GM21526 (cell line): ENCODE results near the gene NCDN.
A peak's percentile ranks its signal among the peaks of the same experiment; 100 is the strongest.

ENCODE experiments used
- ATAC-seq: cut with Tn5 transposase; IDR thresholded peaks from one replicate; pipeline ENCODE4 v1.9.1; 2021; ENCODE audit warnings: moderate library complexity; ENCODE audit not compliant: unreplicated experiment, low FRiP score

The NCDN gene

DNA sequence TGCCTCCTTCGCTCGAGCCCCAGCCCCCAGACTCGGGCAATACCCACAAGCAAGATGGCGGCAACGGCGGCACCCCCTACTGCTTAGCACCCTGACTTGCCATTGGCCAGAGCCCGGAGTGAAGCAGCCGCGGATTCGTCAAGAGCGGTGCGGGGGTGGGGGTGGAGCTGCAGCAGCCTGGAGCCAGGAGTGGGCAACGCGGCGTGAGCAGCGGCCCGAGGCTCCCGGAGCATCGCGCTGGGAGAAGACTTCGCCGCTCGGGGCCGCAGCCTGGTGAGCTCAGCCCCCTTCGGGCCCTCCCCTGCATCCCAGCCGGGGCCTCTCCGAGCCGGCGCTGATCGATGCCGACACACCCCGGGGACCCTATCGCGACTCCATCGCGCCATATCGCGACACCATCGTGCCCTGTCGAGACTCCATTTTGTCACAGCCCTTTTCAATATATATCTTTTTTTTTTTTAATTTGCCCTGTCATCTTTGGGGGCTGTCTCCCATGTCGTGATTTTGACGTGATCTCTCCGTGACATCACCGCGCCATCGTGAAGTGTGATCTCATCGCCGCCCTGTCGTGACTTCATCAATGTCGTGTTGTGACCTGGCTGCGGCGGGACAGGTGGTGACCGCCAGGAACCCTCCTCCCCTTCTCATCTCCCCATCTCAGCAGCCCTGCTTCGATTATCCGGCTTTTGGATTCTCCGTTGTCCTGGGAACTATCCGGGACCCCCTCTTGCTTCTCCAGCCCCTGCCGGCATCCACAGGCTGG is at the start of gene NCDN:
Gene NCDN, plus strand, starts transcription at position 189 of the 763 bp plus-strand sequence. Its CDS starts 392 bp downstream, at position 581.
- peak; percentile 69 for ATAC-seq

DNA sequence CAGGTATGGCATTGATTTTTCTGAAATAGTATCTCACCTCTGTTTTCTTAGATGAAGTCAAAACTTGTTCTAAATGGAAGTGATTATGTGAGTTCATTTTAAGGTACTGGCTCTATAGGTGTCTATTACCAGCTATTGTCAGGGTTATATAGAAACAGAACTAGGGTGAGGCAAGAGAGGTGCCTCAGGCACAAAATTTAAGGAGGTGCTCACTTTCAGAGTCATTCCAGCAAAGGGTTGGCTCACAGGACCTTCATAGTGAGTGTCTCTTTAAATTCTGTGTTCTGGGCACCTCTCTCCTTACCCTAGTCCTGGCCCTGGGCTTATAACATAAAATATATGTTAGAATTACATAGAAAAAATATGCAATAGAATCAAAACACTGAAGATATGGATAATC is 49.7 kb upstream of the NCDN start:
- ATAC-seq: no peak

- ATAC-seq: no peak
Measured at GRCh38 chr1:35509558-35509957, 48.0 kb upstream of the NCDN start.

DNA sequence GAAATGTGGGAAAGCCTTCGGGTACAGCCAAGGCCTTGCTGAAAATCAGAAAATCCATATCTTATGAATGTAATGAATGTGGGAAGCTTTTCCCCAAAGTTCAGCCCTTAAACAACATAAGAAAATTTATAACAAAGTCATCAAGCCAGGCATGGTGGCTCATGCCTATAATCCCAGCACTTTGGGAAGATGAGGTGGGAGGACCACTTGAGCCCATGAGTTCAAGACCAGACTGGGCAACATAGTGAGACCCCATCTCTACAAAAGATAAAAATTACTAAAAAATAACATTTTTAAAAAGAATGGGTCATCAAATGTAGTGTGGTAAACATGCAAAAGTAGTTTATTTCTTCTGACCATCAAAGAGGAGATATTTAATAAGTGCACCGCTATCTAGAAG is 46.3 kb upstream of the NCDN start:
- ATAC-seq: no peak

DNA sequence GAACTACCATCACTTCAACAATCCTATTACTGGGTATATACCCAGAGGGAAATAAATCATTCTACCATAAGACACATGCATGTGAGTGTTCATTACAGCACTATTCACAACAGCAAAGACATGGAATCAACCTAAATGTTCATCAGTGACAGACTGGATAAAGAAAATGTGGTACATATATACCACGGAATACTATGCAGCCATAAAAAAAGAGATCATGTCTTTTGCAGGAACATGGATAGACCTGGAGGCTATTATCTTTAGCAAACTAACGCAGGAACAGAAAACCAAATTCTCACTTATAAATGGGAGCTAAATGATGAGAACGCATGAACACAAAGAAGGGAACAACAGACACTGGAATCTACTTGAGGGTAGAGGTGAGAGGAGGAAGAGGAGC is 39.4 kb upstream of the NCDN start:
- ATAC-seq: no peak

DNA sequence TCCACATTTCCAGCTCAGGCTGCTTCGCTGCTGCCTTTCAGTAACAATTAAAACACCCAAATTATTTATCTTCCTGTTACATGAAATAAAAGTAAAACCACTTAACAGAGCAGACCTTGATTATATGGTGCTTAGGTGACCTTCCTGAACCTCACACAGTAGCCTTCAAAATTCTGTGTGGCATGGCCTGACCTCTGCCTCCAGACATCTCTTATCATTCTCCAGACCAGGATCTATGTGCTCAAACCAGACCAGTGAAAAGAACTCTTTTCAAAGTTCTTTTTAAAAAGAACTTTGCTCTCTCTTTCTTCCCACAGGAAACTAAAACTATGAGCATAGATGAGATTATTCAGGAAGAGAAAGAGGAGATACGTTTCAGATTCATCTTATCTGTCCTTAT is 38.2 kb upstream of the NCDN start:
- ATAC-seq: no peak

- no peak for ATAC-seq
Measured at GRCh38 chr1:35524106-35524505, 33.5 kb upstream of the NCDN start.

- ATAC-seq: no peak
Measured at GRCh38 chr1:35530168-35530567, 27.4 kb upstream of the NCDN start.

DNA sequence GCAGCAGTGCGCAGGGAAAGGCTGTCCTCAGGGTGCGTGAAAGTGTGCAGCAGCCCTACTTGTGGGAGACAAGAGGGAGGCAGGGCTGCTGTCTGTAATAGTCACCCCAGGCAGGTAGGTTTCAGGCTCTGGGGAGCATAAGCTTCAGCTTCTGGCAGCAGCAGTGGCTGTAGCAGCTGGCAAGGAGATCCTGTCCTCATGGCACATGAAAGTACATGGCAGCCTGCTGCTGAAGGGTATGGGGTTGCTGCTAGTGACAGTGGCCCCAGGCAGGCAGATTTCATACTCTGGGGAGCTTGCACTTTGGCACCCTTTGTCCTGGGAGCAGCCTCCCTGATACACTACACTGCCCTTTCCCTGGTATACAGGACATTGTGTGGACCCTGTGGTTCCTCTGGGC is 26.7 kb upstream of the NCDN start:
- no peak for ATAC-seq

GRCh38 chr1:35531368-35531767 is 26.2 kb upstream of the NCDN start:
- ATAC-seq: no peak

GRCh38 chr1:35532497-35533223 is 24.9 kb upstream of the NCDN start:
- ATAC-seq: no peak

GRCh38 chr1:35533586-35533985 is 24.0 kb upstream of the NCDN start:
- no peak for ATAC-seq

DNA sequence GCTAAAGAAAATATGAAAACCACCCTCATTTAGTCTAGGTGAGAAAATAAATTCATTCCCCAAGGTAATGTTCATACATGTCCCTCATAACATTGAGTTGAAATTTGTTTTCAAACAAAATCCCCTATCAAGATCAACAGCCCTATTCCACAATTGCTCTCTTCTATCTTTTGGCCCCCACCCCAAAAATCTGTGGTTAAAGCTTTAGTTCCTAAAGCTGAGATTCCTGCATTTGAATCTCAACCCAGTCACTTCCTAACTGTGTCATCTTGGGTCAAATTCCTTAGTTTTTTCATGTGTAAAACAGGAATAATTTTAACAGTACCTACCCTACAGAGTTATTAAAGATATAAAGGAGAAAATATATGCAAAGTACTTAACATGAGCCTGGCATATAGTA is 22.4 kb upstream of the NCDN start:
- ATAC-seq: no peak

- ATAC-seq: no peak
Measured at GRCh38 chr1:35536556-35537162, 20.9 kb upstream of the NCDN start.

DNA sequence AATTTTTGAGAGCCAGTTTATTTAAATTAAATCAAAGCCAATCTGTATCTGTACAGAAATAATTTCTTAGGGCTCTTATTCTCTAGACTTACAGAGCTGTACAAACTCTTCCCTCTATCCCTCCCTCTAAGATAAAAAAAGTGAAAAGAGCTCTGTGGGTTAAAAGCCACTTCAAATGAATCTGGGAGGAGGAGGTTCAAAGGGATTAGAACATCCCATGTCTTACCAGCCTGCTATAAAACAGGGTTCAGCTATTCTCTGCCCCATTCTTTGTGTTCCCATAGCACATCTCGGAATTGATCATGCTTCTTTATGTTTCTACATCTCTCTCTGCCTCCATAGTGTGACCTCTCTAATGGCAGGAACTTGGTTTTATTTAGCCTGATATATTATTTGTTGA is 19.8 kb upstream of the NCDN start:
- ATAC-seq: no peak

- ATAC-seq: no peak
Measured at GRCh38 chr1:35539073-35539823, 18.4 kb upstream of the NCDN start.

GRCh38 chr1:35539824-35540261 is 17.8 kb upstream of the NCDN start:
- no peak for ATAC-seq

- no peak for ATAC-seq
Measured at GRCh38 chr1:35544976-35545375, 12.6 kb upstream of the NCDN start.

DNA sequence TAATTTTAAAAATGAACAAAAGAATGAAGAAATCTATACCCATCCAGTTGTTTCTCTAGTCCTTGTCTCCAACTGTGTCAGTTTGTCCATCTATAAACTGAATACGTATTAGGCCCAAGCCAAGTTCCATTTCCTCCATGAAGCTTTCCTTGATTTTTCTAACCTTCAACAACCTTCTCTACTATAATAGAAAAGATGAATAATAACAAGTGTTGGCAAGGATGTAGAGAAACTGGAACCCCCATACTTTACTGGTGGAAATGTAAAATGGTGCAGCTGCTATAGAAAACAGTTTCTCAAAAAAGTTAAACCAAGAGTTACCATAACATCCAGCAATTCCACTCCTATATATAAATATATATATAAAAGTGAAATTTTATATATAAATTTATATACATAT is 11.0 kb upstream of the NCDN start:
- ATAC-seq: no peak

- ATAC-seq: no peak
Measured at GRCh38 chr1:35553851-35554250, 3.7 kb upstream of the NCDN start.
